Measurements from ENCODE around the gene NAGPA. TPM values are rescaled to one million over a fixed set of nuclear protein-coding genes. Genes with fewer than 3 reads are reported as not detected.

Gene NAGPA
- total RNA-seq, 4 donors from 2014 or later: 25.3 to 35.1 (median 31.0) TPM

GRCh38 chr16:5025171-5025632 is 8.5 kb downstream of the NAGPA start:
- TF ChIP-seq POLR2A (IDR thresholded peaks at IDR 0.05) (no peak), EP300 (IDR thresholded peaks at IDR 0.05) (no peak), CTCF (IDR thresholded peaks at IDR 0.05) (no peak), POLR2AphosphoS5 (IDR thresholded peaks at IDR 0.05) (no peak)
- 56% methylated on average over 3 of the region's 17 CpGs for WGBS
- no peak overlapping the region for H3K27ac ChIP-seq
- peaks cover 41% of the 10 kb centered on the region for H3K36me3 ChIP-seq
- H3K27me3 ChIP-seq: no peaks in the 10 kb centered on the region
- no peak overlapping the region for H3K4me3 ChIP-seq
- no peaks in the 10 kb centered on the region for H3K4me1 ChIP-seq
- no peak for DNase-seq (ENCODE audit: low spot score in 2 of 2)
- no peaks in the 10 kb centered on the region for H3K9me3 ChIP-seq

GRCh38 chr16:5024632-5025031 is 9.1 kb downstream of the NAGPA start:
- Histone ChIP-seq H3K27ac (no peak overlapping the region), H3K27me3 (no peaks in the 10 kb centered on the region), H3K4me3 (no peak overlapping the region), H3K36me3 (peaks cover 38% of the 10 kb centered on the region), H3K9me3 (no peaks in the 10 kb centered on the region), H3K4me1 (no peaks in the 10 kb centered on the region)
- TF ChIP-seq POLR2AphosphoS5 (IDR thresholded peaks at IDR 0.05) (no peak), CTCF (IDR thresholded peaks at IDR 0.05) (no peak), EP300 (IDR thresholded peaks at IDR 0.05) (no peak), POLR2A (IDR thresholded peaks at IDR 0.05) (no peak)
- no peak for DNase-seq (ENCODE audit: low spot score in 2 of 2)
- WGBS: 55% methylated on average over 4 of the region's 4 CpGs

GRCh38 chr16:5022521-5022920 is 11.2 kb downstream of the NAGPA start:
- H3K4me1 ChIP-seq: no peaks in the 10 kb centered on the region
- H3K27me3 ChIP-seq: no peaks in the 10 kb centered on the region
- no peak overlapping the region for H3K27ac ChIP-seq
- no peaks in the 10 kb centered on the region for H3K9me3 ChIP-seq
- no peak for DNase-seq (ENCODE audit: low spot score in 2 of 2)
- no peak for TF ChIP-seq POLR2A (IDR thresholded peaks at IDR 0.05)
- no peak for TF ChIP-seq CTCF (IDR thresholded peaks at IDR 0.05)
- no peak for TF ChIP-seq EP300 (IDR thresholded peaks at IDR 0.05)
- no peak for TF ChIP-seq POLR2AphosphoS5 (IDR thresholded peaks at IDR 0.05)
- 82% methylated on average over 6 of the region's 6 CpGs for WGBS
- H3K4me3 ChIP-seq: no peak overlapping the region
- H3K36me3 ChIP-seq: peaks cover 17% of the 10 kb centered on the region

GRCh38 chr16:5020551-5020950 is 13.2 kb downstream of the NAGPA start:
- H3K9me3 ChIP-seq: no peaks in the 10 kb centered on the region
- no peak for TF ChIP-seq CTCF (IDR thresholded peaks at IDR 0.05)
- TF ChIP-seq POLR2A (IDR thresholded peaks at IDR 0.05): no peak
- TF ChIP-seq POLR2AphosphoS5 (IDR thresholded peaks at IDR 0.05): no peak
- TF ChIP-seq EP300 (IDR thresholded peaks at IDR 0.05): no peak
- H3K4me1 ChIP-seq: no peaks in the 10 kb centered on the region
- DNase-seq (ENCODE audit: low spot score in 2 of 2): no peak
- no peak overlapping the region for H3K27ac ChIP-seq
- no peaks in the 10 kb centered on the region for H3K27me3 ChIP-seq
- H3K36me3 ChIP-seq: peaks cover 6% of the 10 kb centered on the region
- H3K4me3 ChIP-seq: no peak overlapping the region
- 75% methylated on average over 12 of the region's 15 CpGs for WGBS

- no peaks in the 10 kb centered on the region for H3K9me3 ChIP-seq
- DNase-seq (ENCODE audit: low spot score in 2 of 2): no peak
- WGBS: 73% methylated on average over 6 of the region's 6 CpGs
- no peaks in the 10 kb centered on the region for H3K36me3 ChIP-seq
- no peaks in the 10 kb centered on the region for H3K27me3 ChIP-seq
- H3K27ac ChIP-seq: no peak overlapping the region
- no peak overlapping the region for H3K4me3 ChIP-seq
- no peaks in the 10 kb centered on the region for H3K4me1 ChIP-seq
- no peak for TF ChIP-seq CTCF (IDR thresholded peaks at IDR 0.05)
- TF ChIP-seq POLR2AphosphoS5 (IDR thresholded peaks at IDR 0.05): no peak
- no peak for TF ChIP-seq EP300 (IDR thresholded peaks at IDR 0.05)
- TF ChIP-seq POLR2A (IDR thresholded peaks at IDR 0.05): no peak
These were observed 14.0 kb downstream of the NAGPA start for GRCh38 chr16:5019775-5020174.

Measured in suprapubic skin (tissue), 4 donors.